K562 (cell line): ENCODE measurements around the gene RUVBL1. TPM values are rescaled to one million over a fixed set of nuclear protein-coding genes. Genes with fewer than 3 reads are reported as not detected.

ENCODE experiments used
- ATAC-seq: fragments of 200-7000 bp; cut with Tn5 transposase; 3 replicates; pipeline ENCODE4 v1.9.1; 2020; ENCODE audit warnings: moderate library complexity
- BruUV-seq: library from RNA; stranded (reverse); fragments of 400-500 nt; replicated peaks from 2 replicates; lab custom pipeline; 2021; lab: Mats Ljungman, UMichigan
- CTCF ChIA-PET: fragments of 300-600 bp; formaldehyde crosslinking; extraction: SDS; loops from one replicate; lab custom pipeline; 2021; ENCODE audit warnings: low intra/inter-chr PET ratio; lab: Yijun Ruan, JAX
- POLR2A ChIA-PET: fragments of 300-600, 350-650 bp; sonication (Branson Sonifier 250); formaldehyde crosslinking; extraction: SDS; loops from one replicate; lab custom pipeline; 2021; ENCODE audit warnings: antibody characterized with exemption, inconsistent platforms; lab: Yijun Ruan, JAX
- DNase-seq, 4 experiments: peaks; one replicate each; pipeline versions ENCODE4 v3.0.0 to v3.0.0-alpha.2; 2011 to 2018; ENCODE audit warnings: low spot score in 3 of 4, mixed read lengths in 3 of 4; ENCODE audit errors: extremely low read depth in 1 of 4
- FAIRE-seq: peaks from 2 replicates; lab custom pipeline; 2011; peaks lifted over from hg19 to GRCh38; lab: Jason Lieb, UNC
- H2AFZ ChIP-seq: 2 replicates; pipeline ENCODE4 v1.6.0; 2011; ENCODE audit warnings: low read depth, low read length, control low read depth, inconsistent platforms
- H3K27ac ChIP-seq: fragments of 200-600 bp; 3 replicates; pipeline ENCODE4 v1.8.0; 2011; ENCODE audit warnings: low read depth, mild to moderate bottlenecking, control low read depth, inconsistent platforms, low read length, moderate library complexity, mixed read lengths; ENCODE audit errors: extremely low read depth
- H3K27me3 ChIP-seq, 2 experiments: fragments of 300-600 bp in 1 of 2; 2 replicates in 1 of 2; 3 replicates in 1 of 2; pipeline versions ENCODE4 v1.6.0 to v1.8.0; 2011; ENCODE audit warnings: inconsistent platforms in 2 of 2, low read length in 2 of 2, mild to moderate bottlenecking in 1 of 2, mixed read lengths in 1 of 2, moderate library complexity in 1 of 2; ENCODE audit not compliant: control insufficient read depth in 2 of 2, insufficient read depth in 2 of 2
- H3K36me3 ChIP-seq: fragments of 300-600 bp; 3 replicates; pipeline ENCODE4 v1.8.0; 2011; ENCODE audit warnings: mild to moderate bottlenecking, low read length, inconsistent platforms; ENCODE audit not compliant: control insufficient read depth, insufficient read depth
- H3K4me1 ChIP-seq, 2 experiments: fragments of 200-600 bp in 1 of 2; replicated peaks in 1 of 2; 2 replicates in 1 of 2; 3 replicates in 1 of 2; pipeline versions ENCODE4 v1.5.1 to v1.8.0; 2011; ENCODE audit warnings: inconsistent platforms in 2 of 2, low read length in 2 of 2, mild to moderate bottlenecking in 1 of 2, mixed read lengths in 1 of 2, moderate library complexity in 1 of 2; ENCODE audit not compliant: control insufficient read depth in 2 of 2, insufficient read depth in 2 of 2
- H3K4me2 ChIP-seq: 2 replicates; pipeline ENCODE4 v1.6.1; 2011; ENCODE audit warnings: low read length, control low read depth, inconsistent platforms, mixed read lengths; ENCODE audit not compliant: insufficient read depth
- H3K4me3 ChIP-seq: fragments of 200-600 bp; sonication (generic), shearing (Covaris generic); 2 replicates; pipeline ENCODE4 v1.5.1; 2016; ENCODE audit warnings: control low read depth, inconsistent platforms
- H3K79me2 ChIP-seq: fragments of 200-600 bp; 3 replicates; pipeline ENCODE4 v1.8.0; 2011; ENCODE audit warnings: low read length, inconsistent platforms; ENCODE audit not compliant: control insufficient read depth, insufficient read depth
- H3K9ac ChIP-seq, 2 experiments: 2 replicates each; pipeline versions ENCODE4 v1.6.0 to v1.6.1; 2011; ENCODE audit warnings: low read depth in 2 of 2, low read length in 2 of 2, control low read depth in 1 of 2, inconsistent platforms in 1 of 2, mild to moderate bottlenecking in 1 of 2, mixed read lengths in 1 of 2; ENCODE audit not compliant: insufficient read depth in 1 of 2
- H3K9me1 ChIP-seq: one replicate; pipeline ENCODE4 v1.6.0; 2011; ENCODE audit warnings: inconsistent platforms, mild to moderate bottlenecking, low read length, moderate library complexity; ENCODE audit not compliant: control insufficient read depth, insufficient read depth
- H3K9me3 ChIP-seq: replicated peaks from 2 replicates; pipeline ENCODE4 v1.5.1; 2011; ENCODE audit warnings: low read depth, low read length, inconsistent platforms; ENCODE audit not compliant: control insufficient read depth, insufficient read depth
- H4K20me1 ChIP-seq: replicated peaks from 2 replicates; pipeline ENCODE4 v1.6.1; 2011; ENCODE audit warnings: low read length, inconsistent platforms, mixed read lengths; ENCODE audit not compliant: control insufficient read depth, insufficient read depth
- BACH1 ChIP-seq: fragments of 200-800 bp; sonication (Bioruptor generic); IDR thresholded peaks from 2 replicates; pipeline ENCODE4 v1.6.1; 2016; ENCODE audit warnings: missing genetic modification characterization, missing compliant biosample characterization
- C11orf30 ChIP-seq: fragments of 450-650 bp; IDR thresholded peaks from 2 replicates; pipeline ENCODE4 v1.6.1; 2016; ENCODE audit warnings: low read depth, mild to moderate bottlenecking
- ELF1 ChIP-seq: fragments of 200-800 bp; sonication (Bioruptor generic); IDR thresholded peaks from 2 replicates; pipeline ENCODE4 v1.6.1; 2016; ENCODE audit warnings: missing genetic modification characterization, missing compliant biosample characterization
- PKNOX1 ChIP-seq: fragments of 450-650 bp; IDR thresholded peaks from 2 replicates; pipeline ENCODE4 v1.6.1; 2016
- ZBTB49 ChIP-seq: sonication (generic); formaldehyde crosslinking; IDR thresholded peaks from 2 replicates; pipeline ENCODE4 v1.8.0; 2022; ENCODE audit warnings: missing genetic modification reagents, mild to moderate bottlenecking, borderline replicate concordance
- ZNF316 ChIP-seq: fragments of 450-650 bp; IDR thresholded peaks from 2 replicates; pipeline ENCODE4 v1.6.1; 2016
- WGBS: fragments of 100-300 bp; shearing (Covaris generic); methylation state at CpG from one replicate; pipeline ENCODE4 v1.1.6; 2016; ENCODE audit warnings: low coverage, mixed read lengths; ENCODE audit not compliant: insufficient coverage; ENCODE audit errors: missing lambda C conversion rate; 5-methylcytosine and 5-hydroxymethylcytosine counted together
- in situ Hi-C: fragments of 300-500 bp; cut with MboI; formaldehyde crosslinking; loops from 4 replicates; pipeline ENCODE4 v1.15.0; 2018; ENCODE audit warnings: inconsistent platforms, mixed read lengths
- intact Hi-C: fragments of 100-400 bp; cut with micrococcal nuclease; formaldehyde crosslinking; loops from 2 replicates; pipeline ENCODE4 v1.14.2; 2022
- polyA plus RNA-seq, 8 experiments: library from polyadenylated mRNA; depleted of rRNA in 4 of 8; stranded (reverse) in 5 of 8; unstranded in 3 of 8; fragments of >200 nt; fragmentation: Nextera tagmentation in 2 of 8; fragmentation: Illumina TruSeq in 1 of 8; extraction: Ambion mirVana in 2 of 8; extraction: Trizol in 1 of 8; gene quantifications; 2 replicates each; pipeline versions ENCODE4 v1.2.1 to v1.2.3, GENCODE V29; 2011 to 2014; ENCODE audit warnings: inconsistent platforms in 1 of 8, missing spikeins in 1 of 8
- total RNA-seq, 7 experiments: library from RNA; depleted of rRNA in 6 of 7; stranded (reverse); fragments of >200 nt in 6 of 7; fragmentation: Illumina TruSeq in 2 of 7; extraction: Trizol in 2 of 7; gene quantifications; 2 replicates each; pipeline versions ENCODE4 v1.2.1 to v1.2.3, GENCODE V29; 2011 to 2021; ENCODE audit warnings: low replicate concordance in 1 of 7
- TF ChIP-seq, protein P1 (sequence below), 2 experiments: IDR thresholded peaks in 1 of 2; conservative IDR thresholded peaks in 1 of 2; 2 replicates each; pipeline ENCODE4 v1.6.1; 2016; ENCODE audit warnings: low read depth in 2 of 2, mild to moderate bottlenecking in 1 of 2, missing compliant biosample characterization in 1 of 2, missing genetic modification characterization in 1 of 2, moderate library complexity in 1 of 2
- TF ChIP-seq, protein P2 (sequence below): fragments of 450-650 bp; IDR thresholded peaks from 2 replicates; pipeline ENCODE4 v1.6.1; 2017; ENCODE audit warnings: antibody characterized with exemption, mild to moderate bottlenecking

RUVBL1 gene
- total and polyA plus RNA-seq, 9 of the 15 experiments (the other 6 are each of a cell fraction or from before 2014, with no cell fraction given), result 20.7 to 147 (median 113) TPM

DNA sequence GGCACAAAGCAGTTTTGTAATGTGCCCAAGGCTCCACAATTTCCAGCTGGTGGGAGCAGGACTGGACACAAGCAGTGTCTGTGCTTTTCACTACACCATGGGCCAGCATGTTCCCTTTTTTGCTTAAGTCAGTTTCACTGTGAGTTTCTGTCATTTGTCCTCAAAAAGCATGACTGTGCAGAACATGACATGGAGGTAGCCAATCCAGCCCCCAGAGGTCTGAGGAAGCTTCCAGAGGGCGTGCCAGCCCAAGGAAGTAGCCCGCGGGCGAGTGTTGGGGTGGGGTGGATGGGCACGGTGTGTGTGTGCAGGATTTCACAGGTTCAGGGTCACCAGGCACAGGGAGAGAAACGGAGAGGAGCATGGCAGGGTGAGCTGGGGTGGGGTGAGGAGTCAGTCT lies 21.7 kb upstream of the RUVBL1 start:
- no peaks in the 10 kb centered on the region for H4K20me1 ChIP-seq
- peak overlapping the region; percentile 36; the same call in 1 of the 3 replicates for H3K27ac ChIP-seq
- no TSS peak for BruUV-seq
- H3K4me3 ChIP-seq, result no peak overlapping the region
- H3K9me1 ChIP-seq, result no peaks in the 10 kb centered on the region
- H3K4me2 ChIP-seq, result peak overlapping the region; percentile 60
- no peaks in the 10 kb centered on the region for H3K79me2 ChIP-seq
- no peaks in the 10 kb centered on the region for H3K36me3 ChIP-seq
- peak; percentile 64 for FAIRE-seq
- ChIA-PET POLR2A (interaction anchor here (0.6 to 1.1 kb wide), 2 partner anchors 9 to 377 kb away, joined by 3 read pairs; no protein-coding TSS in a partner anchor), CTCF (interaction anchor here (0.5 kb wide), 1 partner anchor 70 kb away, joined by 5 read pairs; no protein-coding TSS in a partner anchor)
- no peaks in the 10 kb centered on the region for H3K27me3 ChIP-seq
- in situ Hi-C loops, result no loop called here
- peaks cover 13 to 18% of the 10 kb centered on the region in 2 experiments; a peak in 4 of 5 replicates for H3K4me1 ChIP-seq
- peak overlapping the region; percentile 72 for H2AFZ ChIP-seq
- intact Hi-C loops, result no loop called here
- WGBS, result 10% methylated on average over 6 of the region's 6 CpGs
- H3K9ac ChIP-seq, result peak overlapping the region in 1 of 2 experiments; percentile 60; a peak in 2 of 4 replicates
- DNase-seq, result peak in 2 of 4 experiments; percentile 32 to 44
- no peaks in the 10 kb centered on the region for H3K9me3 ChIP-seq
- peak; percentile 87 for ATAC-seq
- TF ChIP-seq BACH1 (tag) (peak; percentile 44; the same call in 1 of the 2 replicates), ELF1 (tag) (no peak), ZNF316 (peak; percentile 93), C11orf30 (peak; percentile 90), PKNOX1 (peak; percentile 64), ZBTB49 (CRISPR knock-in tag) (no peak)
- TF ChIP-seq, protein P1, sequence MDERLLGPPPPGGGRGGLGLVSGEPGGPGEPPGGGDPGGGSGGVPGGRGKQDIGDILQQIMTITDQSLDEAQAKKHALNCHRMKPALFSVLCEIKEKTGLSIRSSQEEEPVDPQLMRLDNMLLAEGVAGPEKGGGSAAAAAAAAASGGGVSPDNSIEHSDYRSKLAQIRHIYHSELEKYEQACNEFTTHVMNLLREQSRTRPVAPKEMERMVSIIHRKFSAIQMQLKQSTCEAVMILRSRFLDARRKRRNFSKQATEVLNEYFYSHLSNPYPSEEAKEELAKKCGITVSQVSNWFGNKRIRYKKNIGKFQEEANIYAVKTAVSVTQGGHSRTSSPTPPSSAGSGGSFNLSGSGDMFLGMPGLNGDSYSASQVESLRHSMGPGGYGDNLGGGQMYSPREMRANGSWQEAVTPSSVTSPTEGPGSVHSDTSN (CRISPR knock-in tag; IDR thresholded peaks at IDR 0.05; ENCODE audit: low read depth), result no peak
- TF ChIP-seq, protein P1 (tag; conservative IDR thresholded peaks at IDR 0.05; ENCODE audit: low read depth), result peak; percentile 45
- TF ChIP-seq, protein P2, sequence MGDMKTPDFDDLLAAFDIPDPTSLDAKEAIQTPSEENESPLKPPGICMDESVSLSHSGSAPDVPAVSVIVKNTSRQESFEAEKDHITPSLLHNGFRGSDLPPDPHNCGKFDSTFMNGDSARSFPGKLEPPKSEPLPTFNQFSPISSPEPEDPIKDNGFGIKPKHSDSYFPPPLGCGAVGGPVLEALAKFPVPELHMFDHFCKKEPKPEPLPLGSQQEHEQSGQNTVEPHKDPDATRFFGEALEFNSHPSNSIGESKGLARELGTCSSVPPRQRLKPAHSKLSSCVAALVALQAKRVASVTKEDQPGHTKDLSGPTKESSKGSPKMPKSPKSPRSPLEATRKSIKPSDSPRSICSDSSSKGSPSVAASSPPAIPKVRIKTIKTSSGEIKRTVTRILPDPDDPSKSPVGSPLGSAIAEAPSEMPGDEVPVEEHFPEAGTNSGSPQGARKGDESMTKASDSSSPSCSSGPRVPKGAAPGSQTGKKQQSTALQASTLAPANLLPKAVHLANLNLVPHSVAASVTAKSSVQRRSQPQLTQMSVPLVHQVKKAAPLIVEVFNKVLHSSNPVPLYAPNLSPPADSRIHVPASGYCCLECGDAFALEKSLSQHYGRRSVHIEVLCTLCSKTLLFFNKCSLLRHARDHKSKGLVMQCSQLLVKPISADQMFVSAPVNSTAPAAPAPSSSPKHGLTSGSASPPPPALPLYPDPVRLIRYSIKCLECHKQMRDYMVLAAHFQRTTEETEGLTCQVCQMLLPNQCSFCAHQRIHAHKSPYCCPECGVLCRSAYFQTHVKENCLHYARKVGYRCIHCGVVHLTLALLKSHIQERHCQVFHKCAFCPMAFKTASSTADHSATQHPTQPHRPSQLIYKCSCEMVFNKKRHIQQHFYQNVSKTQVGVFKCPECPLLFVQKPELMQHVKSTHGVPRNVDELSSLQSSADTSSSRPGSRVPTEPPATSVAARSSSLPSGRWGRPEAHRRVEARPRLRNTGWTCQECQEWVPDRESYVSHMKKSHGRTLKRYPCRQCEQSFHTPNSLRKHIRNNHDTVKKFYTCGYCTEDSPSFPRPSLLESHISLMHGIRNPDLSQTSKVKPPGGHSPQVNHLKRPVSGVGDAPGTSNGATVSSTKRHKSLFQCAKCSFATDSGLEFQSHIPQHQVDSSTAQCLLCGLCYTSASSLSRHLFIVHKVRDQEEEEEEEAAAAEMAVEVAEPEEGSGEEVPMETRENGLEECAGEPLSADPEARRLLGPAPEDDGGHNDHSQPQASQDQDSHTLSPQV, result peak; percentile 52; the same call in 1 of the 2 replicates
